ENCODE results near the gene TNFAIP6. TPM values are rescaled to one million over a fixed set of nuclear protein-coding genes. Genes with fewer than 3 reads are reported as not detected.

TNFAIP6 gene
- total RNA-seq, 1 donor from 2014 or later: 2.3 TPM

- DNase-seq (ENCODE audit: low read depth): no peak
- TF ChIP-seq CTCF (IDR thresholded peaks at IDR 0.05; ENCODE audit: insufficient read depth, low read length, poor library complexity, severe bottlenecking): no peak
- Histone ChIP-seq H3K4me3 (ENCODE audit: low read depth, low read length) (no peak overlapping the region), H3K27me3 (ENCODE audit: control insufficient read depth, insufficient read depth, low read length) (no peaks in the 10 kb centered on the region), H3K36me3 (ENCODE audit: control insufficient read depth, insufficient read depth, low read length) (no peaks in the 10 kb centered on the region)
These were observed 37.1 kb downstream of the TNFAIP6 start for GRCh38 chr2:151394509-151394908.

GRCh38 chr2:151395509-151396374 is 38.4 kb downstream of the TNFAIP6 start:
- H3K4me3 ChIP-seq (ENCODE audit: low read depth, low read length): no peak overlapping the region
- no peak for TF ChIP-seq CTCF (IDR thresholded peaks at IDR 0.05; ENCODE audit: insufficient read depth, low read length, poor library complexity, severe bottlenecking)
- H3K36me3 ChIP-seq (ENCODE audit: control insufficient read depth, insufficient read depth, low read length): no peaks in the 10 kb centered on the region
- DNase-seq (ENCODE audit: low read depth): no peak
- H3K27me3 ChIP-seq (ENCODE audit: control insufficient read depth, insufficient read depth, low read length): no peaks in the 10 kb centered on the region

- DNase-seq (ENCODE audit: low read depth): no peak
These were observed 42.6 kb downstream of the TNFAIP6 start for GRCh38 chr2:151399981-151400380.

GRCh38 chr2:151401149-151401548 is 43.8 kb downstream of the TNFAIP6 start:
- Histone ChIP-seq H3K27me3 (ENCODE audit: control insufficient read depth, insufficient read depth, low read length) (no peaks in the 10 kb centered on the region), H3K4me3 (ENCODE audit: low read depth, low read length) (no peak overlapping the region), H3K36me3 (ENCODE audit: control insufficient read depth, insufficient read depth, low read length) (no peaks in the 10 kb centered on the region)
- TF ChIP-seq CTCF (IDR thresholded peaks at IDR 0.05; ENCODE audit: insufficient read depth, low read length, poor library complexity, severe bottlenecking): no peak
- no peak for DNase-seq (ENCODE audit: low read depth)

More at GRCh38 chr2:151399981-151400380, 42.6 kb downstream of the TNFAIP6 start:
- Histone ChIP-seq H3K36me3 (ENCODE audit: control insufficient read depth, insufficient read depth, low read length) (no peaks in the 10 kb centered on the region), H3K27me3 (ENCODE audit: control insufficient read depth, insufficient read depth, low read length) (no peaks in the 10 kb centered on the region), H3K4me3 (ENCODE audit: low read depth, low read length) (no peak overlapping the region)
- no peak for TF ChIP-seq CTCF (IDR thresholded peaks at IDR 0.05; ENCODE audit: insufficient read depth, low read length, poor library complexity, severe bottlenecking)

GRCh38 chr2:151403914-151404313 is 46.5 kb downstream of the TNFAIP6 start:
- no peak for DNase-seq (ENCODE audit: low read depth)
- no peaks in the 10 kb centered on the region for H3K36me3 ChIP-seq (ENCODE audit: control insufficient read depth, insufficient read depth, low read length)
- no peak for TF ChIP-seq CTCF (IDR thresholded peaks at IDR 0.05; ENCODE audit: insufficient read depth, low read length, poor library complexity, severe bottlenecking)
- no peaks in the 10 kb centered on the region for H3K27me3 ChIP-seq (ENCODE audit: control insufficient read depth, insufficient read depth, low read length)
- H3K4me3 ChIP-seq (ENCODE audit: low read depth, low read length): no peak overlapping the region

- no peak for TF ChIP-seq CTCF (IDR thresholded peaks at IDR 0.05; ENCODE audit: insufficient read depth, low read length, poor library complexity, severe bottlenecking)
- no peak for DNase-seq (ENCODE audit: low read depth)
These were observed 48.0 kb downstream of the TNFAIP6 start for GRCh38 chr2:151405376-151405775.

More at GRCh38 chr2:151405376-151405775, 48.0 kb downstream of the TNFAIP6 start:
- no peaks in the 10 kb centered on the region for H3K27me3 ChIP-seq (ENCODE audit: control insufficient read depth, insufficient read depth, low read length)
- no peaks in the 10 kb centered on the region for H3K36me3 ChIP-seq (ENCODE audit: control insufficient read depth, insufficient read depth, low read length)
- no peak overlapping the region for H3K4me3 ChIP-seq (ENCODE audit: low read depth, low read length)

All from kidney epithelial cell (primary cell).